NCI-H748 treated with DMSO at 0.1 percent for 48 hours (cell line): ENCODE results near the gene SNX25.
"Not testable (repeated sequence)": the region's sequence is repeated elsewhere in the genome, so short reads cannot be mapped to it uniquely, and the experiment has no call there.

ENCODE experiments used
- DNase-seq: peaks from one replicate; lab custom pipeline; 2025; lab: John Stamatoyannopoulos, UW

SNX25 gene

GRCh38 chr4:185205073-185205472, 4.3 kb upstream of the SNX25 start:
- not testable (repeated sequence) for DNase-seq

- no peak for DNase-seq
These were observed 3.6 kb upstream of the SNX25 start for GRCh38 chr4:185205697-185206342.

GRCh38 chr4:185207466-185207865, 1.9 kb upstream of the SNX25 start:
- DNase-seq = no peak

DNA sequence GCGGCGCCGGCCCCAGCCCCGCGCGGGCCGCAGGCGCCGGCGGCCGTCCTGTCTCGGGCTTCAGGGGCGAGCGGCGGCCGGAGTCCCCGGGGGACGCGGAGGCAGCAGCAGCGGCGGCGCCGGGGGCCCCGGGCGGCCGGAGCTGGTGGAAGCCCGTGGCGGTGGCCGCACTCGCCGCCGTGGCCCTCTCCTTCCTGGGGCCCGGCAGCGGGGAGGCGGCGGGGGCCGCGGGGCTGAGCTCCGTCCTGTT, 379 bp downstream of the SNX25 start:
- DNase-seq = not testable (repeated sequence)

DNA sequence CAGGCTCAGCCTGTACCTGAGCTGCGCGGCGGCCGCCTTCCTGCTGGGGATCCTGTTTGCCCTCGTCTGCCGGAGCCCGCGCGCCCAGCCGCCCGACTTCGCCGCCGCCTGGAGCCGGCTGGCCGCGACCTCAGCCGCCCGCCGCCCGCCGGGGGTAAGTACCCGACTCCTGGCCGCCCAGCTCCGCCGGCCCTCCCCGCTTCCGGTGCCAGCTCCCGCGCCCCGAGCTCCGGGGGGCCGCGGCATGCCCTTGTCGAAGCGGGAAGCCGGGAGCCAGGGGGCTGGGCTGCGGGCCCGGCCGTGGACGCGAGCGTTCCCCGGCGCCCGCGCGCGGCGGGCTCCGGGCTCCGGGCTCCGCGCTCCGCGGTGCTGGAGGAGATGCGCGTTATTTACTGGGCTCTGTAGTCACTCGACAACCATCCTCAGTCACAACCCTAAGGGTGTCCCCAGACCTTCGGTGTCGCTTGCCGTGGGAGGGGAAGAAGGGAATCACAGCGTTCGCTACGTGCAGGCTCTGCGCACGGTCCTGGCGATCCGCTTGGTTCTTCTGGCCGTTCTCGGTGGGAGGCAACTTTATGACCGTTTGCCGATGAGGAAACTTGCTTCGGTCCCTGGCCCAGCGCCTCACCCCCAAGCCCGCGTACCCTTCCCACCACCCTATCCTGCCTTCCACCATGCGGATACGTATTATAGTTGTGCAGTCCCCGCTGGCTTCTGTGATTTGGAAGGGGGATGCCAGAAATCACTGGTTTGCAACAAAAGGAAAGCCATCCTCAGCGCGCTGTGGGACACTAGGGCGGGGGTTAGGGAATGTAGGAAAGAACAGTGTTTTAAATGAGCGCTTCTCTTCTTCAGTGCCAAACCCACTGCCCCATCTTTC, 944 bp downstream of the SNX25 start:
- no peak for DNase-seq

DNA sequence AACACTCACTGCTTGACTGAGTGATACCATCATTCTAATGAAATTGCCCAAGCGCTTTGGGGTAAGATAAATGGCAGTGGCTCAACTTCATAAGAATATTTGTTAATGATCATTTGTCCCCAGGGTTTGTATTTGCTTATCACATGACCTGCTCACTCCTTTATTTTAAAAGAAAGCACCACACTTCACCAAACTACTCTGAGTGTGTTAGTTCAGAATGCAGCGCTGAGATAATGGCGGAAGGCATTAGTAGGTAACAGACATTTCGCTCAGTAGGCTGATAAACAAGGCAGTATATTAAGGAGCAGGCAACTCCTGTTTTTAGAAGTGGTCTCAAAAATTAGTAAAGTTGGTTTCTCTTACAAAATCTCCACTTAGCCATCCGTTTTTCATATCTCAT, 1.6 kb downstream of the SNX25 start:
- no peak for DNase-seq

DNA sequence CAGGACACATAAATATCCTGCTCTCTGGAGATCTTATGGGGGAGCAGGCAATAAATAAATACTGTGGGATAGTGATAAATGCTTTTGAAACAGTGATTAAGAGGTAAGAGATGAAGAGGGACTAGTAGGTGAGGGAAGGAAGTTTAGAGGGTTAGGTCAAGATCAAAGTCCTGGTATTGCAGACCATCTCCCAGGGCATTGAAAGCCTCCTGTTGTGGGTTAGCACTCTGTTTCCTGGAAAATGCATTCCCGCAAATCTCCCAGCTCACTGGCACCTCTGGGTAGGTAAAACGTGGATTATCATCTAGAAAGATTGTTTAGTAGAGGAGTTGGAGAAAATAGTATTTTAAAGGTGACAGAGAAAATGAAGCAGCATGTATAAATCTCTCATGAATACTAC, 2.2 kb downstream of the SNX25 start:
- DNase-seq = no peak

GRCh38 chr4:185212581-185212980, 3.2 kb downstream of the SNX25 start:
- no peak for DNase-seq

- DNase-seq = no peak
These were observed 4.5 kb downstream of the SNX25 start for GRCh38 chr4:185213877-185214276.

- DNase-seq = no peak
These were observed 5.9 kb downstream of the SNX25 start for GRCh38 chr4:185215261-185215660.

DNA sequence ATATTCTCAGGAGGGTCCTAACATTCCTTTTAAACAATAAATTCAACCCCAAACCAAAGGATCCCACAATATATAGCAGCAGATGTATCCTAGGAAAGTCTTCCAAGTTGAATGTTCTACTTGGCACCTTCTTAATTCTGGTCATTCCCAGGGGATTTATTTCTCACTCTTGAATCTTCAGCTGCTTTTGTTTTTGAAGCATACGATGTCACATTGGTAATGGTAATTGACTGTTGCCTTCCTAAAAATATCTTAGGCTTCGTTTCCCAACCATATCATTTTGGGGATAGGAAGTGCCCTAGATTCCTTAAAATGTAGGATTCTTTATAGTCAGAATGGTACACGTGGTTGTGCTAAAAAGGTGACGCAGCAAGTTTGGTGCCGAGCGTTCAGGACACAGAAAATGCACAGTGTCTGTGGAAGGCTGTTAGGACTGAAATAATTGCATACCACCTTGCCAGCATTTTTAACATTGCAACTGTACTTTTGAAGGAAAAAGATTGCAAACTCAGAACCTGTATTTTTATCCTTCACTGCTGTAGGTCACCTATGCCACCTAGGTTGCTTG, 8.1 kb downstream of the SNX25 start:
- no peak for DNase-seq

DNA sequence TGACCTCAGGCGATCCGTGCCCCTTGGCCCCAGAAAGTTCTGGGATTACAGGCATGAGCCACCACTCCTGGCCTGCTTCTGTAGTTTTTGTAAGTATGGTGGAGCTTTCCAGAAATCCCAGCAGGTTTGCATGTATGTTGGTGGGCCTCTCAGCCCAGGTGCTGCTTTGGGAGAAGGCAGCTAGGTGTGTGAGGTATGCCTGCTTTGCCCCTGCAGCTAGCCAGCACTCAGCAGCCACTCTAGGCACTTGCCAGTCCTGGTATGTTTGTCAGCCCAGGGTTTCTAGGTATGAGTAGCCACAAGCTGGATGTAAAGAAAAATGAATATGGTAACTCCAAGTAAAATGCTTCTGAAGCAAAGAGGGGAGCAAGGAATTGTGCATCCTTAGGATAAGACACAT, 8.9 kb downstream of the SNX25 start:
- DNase-seq = no peak

DNA sequence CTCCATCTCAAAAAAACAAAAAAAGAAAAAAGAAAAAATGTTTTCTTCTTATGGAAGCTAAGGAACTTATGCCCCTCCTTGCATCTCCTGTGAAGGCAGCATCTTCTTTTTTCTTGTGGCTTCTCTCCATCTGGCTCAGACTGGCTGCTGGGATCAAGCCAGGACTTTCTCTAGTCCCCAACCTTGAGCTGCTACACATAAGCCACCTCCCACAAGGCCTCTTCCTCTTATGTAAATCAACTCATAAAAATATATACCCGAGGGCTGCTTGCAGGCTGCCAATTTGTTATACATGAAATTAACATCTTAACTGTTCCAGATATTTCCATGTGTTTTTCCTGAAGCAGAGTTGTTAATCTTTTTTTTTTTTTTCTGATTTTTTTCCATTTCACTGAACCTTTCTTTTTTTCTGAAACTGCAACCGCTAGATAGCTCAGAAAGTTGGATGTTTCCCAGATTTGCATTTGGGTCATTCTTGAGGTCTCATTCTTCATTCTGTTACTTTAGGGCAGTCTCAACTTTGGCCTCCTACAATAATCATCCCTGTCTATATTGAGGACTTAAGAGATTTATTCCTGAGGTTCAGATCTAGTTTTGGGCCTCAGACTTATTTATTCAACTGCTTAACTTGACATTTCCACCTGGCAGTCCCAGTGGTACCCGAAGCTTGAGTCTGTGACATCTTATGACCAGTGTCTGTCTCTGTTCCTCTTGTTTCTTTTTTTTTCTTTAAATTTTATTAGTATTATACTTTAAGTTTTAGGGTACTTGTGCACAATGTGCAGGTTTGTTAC, 10.3 kb downstream of the SNX25 start:
- DNase-seq = no peak

- DNase-seq = no peak
These were observed 12.1 kb downstream of the SNX25 start for GRCh38 chr4:185221491-185221890.

- DNase-seq = no peak
These were observed 12.5 kb downstream of the SNX25 start for GRCh38 chr4:185221912-185222311.

GRCh38 chr4:185222598-185222997, 13.2 kb downstream of the SNX25 start:
- DNase-seq = no peak

GRCh38 chr4:185224597-185224996, 15.2 kb downstream of the SNX25 start:
- DNase-seq = no peak

- no peak for DNase-seq
These were observed 16.5 kb downstream of the SNX25 start for GRCh38 chr4:185225940-185226339.

- no peak for DNase-seq
These were observed 17.7 kb downstream of the SNX25 start for GRCh38 chr4:185227131-185227551.

- no peak for DNase-seq
These were observed 18.4 kb downstream of the SNX25 start for GRCh38 chr4:185227713-185228278.

DNA sequence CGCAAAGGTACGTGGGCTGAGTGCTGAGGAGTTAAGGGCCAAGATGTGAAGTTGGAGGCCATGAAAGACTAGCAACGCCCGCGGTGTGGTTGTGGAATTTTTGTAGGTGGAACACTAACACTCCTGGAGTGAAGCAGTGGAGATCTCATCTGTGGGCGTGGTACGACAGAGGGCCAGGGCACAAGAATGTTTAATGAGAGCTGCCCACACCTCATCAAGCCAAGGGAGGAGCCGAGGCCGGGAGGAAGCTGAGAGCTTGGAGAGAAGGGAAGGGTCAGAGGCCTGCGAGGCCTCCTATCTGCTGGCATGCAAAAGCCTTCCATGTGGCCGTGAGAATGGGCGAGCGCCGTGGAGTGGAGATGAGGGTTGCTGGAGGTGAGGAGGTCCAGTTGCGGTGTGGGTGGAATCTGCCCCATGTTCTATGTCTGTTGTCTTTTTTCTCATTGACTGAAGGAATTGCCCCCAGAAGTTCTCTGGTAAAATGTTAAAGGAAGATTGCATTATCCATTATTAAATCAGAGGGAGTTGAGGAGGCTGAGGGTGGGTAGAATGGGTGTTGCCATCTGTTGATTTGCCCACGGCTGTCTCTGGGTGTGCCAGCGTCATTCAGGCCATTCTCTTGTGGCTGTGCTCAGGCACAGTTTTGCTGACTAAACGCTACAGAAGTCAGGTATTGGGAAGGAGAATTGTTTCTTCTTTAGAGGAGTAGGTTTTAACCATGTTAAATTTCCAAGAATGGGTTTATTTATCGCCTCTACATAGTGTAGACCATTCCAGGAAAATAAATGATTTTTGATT, 19.8 kb downstream of the SNX25 start:
- no peak for DNase-seq
